Measurements from ENCODE around the gene SLC2A1.

The SLC2A1 gene

GRCh38 chr1:42891465-42892138 lies 67.1 kb downstream of the SLC2A1 start:
- FAIRE-seq (no peak), DNase-seq (ENCODE audit: insufficient read length) (no peak)
- TF ChIP-seq POLR2A (IDR thresholded peaks at IDR 0.05; ENCODE audit: low read depth, low read length), result no peak
- no peak for TF ChIP-seq TAF1 (IDR thresholded peaks at IDR 0.05; ENCODE audit: borderline replicate concordance, low read depth, low read length)
- TF ChIP-seq POLR2AphosphoS5 (IDR thresholded peaks at IDR 0.05; ENCODE audit: low read depth, low read length), result no peak

GRCh38 chr1:42889264-42889663 lies 69.4 kb downstream of the SLC2A1 start:
- no peak for FAIRE-seq
- no peak for DNase-seq (ENCODE audit: insufficient read length)
- TF ChIP-seq TAF1 (IDR thresholded peaks at IDR 0.05; ENCODE audit: borderline replicate concordance, low read depth, low read length) (no peak), POLR2A (IDR thresholded peaks at IDR 0.05; ENCODE audit: low read depth, low read length) (no peak), POLR2AphosphoS5 (IDR thresholded peaks at IDR 0.05; ENCODE audit: low read depth, low read length) (no peak)

- DNase-seq (ENCODE audit: insufficient read length) (no peak), FAIRE-seq (no peak)
- TF ChIP-seq TAF1 (IDR thresholded peaks at IDR 0.05; ENCODE audit: borderline replicate concordance, low read depth, low read length), result no peak
- TF ChIP-seq POLR2A (IDR thresholded peaks at IDR 0.05; ENCODE audit: low read depth, low read length), result no peak
- no peak for TF ChIP-seq POLR2AphosphoS5 (IDR thresholded peaks at IDR 0.05; ENCODE audit: low read depth, low read length)
Observed at GRCh38 chr1:42888013-42888633, 70.5 kb downstream of the SLC2A1 start.

GRCh38 chr1:42887366-42887765 lies 71.3 kb downstream of the SLC2A1 start:
- TF ChIP-seq POLR2AphosphoS5 (IDR thresholded peaks at IDR 0.05; ENCODE audit: low read depth, low read length) (no peak), POLR2A (IDR thresholded peaks at IDR 0.05; ENCODE audit: low read depth, low read length) (no peak), TAF1 (IDR thresholded peaks at IDR 0.05; ENCODE audit: borderline replicate concordance, low read depth, low read length) (no peak)
- FAIRE-seq (no peak), DNase-seq (ENCODE audit: insufficient read length) (no peak)

GRCh38 chr1:42886800-42887199 lies 71.9 kb downstream of the SLC2A1 start:
- no peak for FAIRE-seq
- no peak for TF ChIP-seq POLR2AphosphoS5 (IDR thresholded peaks at IDR 0.05; ENCODE audit: low read depth, low read length)
- TF ChIP-seq TAF1 (IDR thresholded peaks at IDR 0.05; ENCODE audit: borderline replicate concordance, low read depth, low read length), result no peak
- TF ChIP-seq POLR2A (IDR thresholded peaks at IDR 0.05; ENCODE audit: low read depth, low read length), result no peak
- no peak for DNase-seq (ENCODE audit: insufficient read length)

- TF ChIP-seq TAF1 (IDR thresholded peaks at IDR 0.05; ENCODE audit: borderline replicate concordance, low read depth, low read length) (no peak), POLR2AphosphoS5 (IDR thresholded peaks at IDR 0.05; ENCODE audit: low read depth, low read length) (no peak), POLR2A (IDR thresholded peaks at IDR 0.05; ENCODE audit: low read depth, low read length) (no peak)
- no peak for DNase-seq (ENCODE audit: insufficient read length)
- no peak for FAIRE-seq
Observed at GRCh38 chr1:42886046-42886739, 72.5 kb downstream of the SLC2A1 start.

GRCh38 chr1:42880384-42880783 lies 78.3 kb downstream of the SLC2A1 start:
- no peak for DNase-seq (ENCODE audit: insufficient read length)
- no peak for TF ChIP-seq POLR2AphosphoS5 (IDR thresholded peaks at IDR 0.05; ENCODE audit: low read depth, low read length)
- TF ChIP-seq TAF1 (IDR thresholded peaks at IDR 0.05; ENCODE audit: borderline replicate concordance, low read depth, low read length), result no peak
- TF ChIP-seq POLR2A (IDR thresholded peaks at IDR 0.05; ENCODE audit: low read depth, low read length), result no peak
- no peak for FAIRE-seq

- TF ChIP-seq TAF1 (IDR thresholded peaks at IDR 0.05; ENCODE audit: borderline replicate concordance, low read depth, low read length) (no peak), POLR2AphosphoS5 (IDR thresholded peaks at IDR 0.05; ENCODE audit: low read depth, low read length) (no peak), POLR2A (IDR thresholded peaks at IDR 0.05; ENCODE audit: low read depth, low read length) (no peak)
- DNase-seq (ENCODE audit: insufficient read length) (no peak), FAIRE-seq (no peak)
Observed at GRCh38 chr1:42877380-42877779, 81.3 kb downstream of the SLC2A1 start.

- no peak for FAIRE-seq
- TF ChIP-seq TAF1 (IDR thresholded peaks at IDR 0.05; ENCODE audit: borderline replicate concordance, low read depth, low read length) (no peak), POLR2A (IDR thresholded peaks at IDR 0.05; ENCODE audit: low read depth, low read length) (no peak), POLR2AphosphoS5 (IDR thresholded peaks at IDR 0.05; ENCODE audit: low read depth, low read length) (no peak)
- no peak for DNase-seq (ENCODE audit: insufficient read length)
Observed at GRCh38 chr1:42876009-42876408, 82.7 kb downstream of the SLC2A1 start.
